ENCODE data around the gene MPL. TPM values are rescaled to one million over a fixed set of nuclear protein-coding genes. Genes with fewer than 3 reads are reported as not detected.
A peak's percentile ranks its signal among the peaks of the same experiment; 100 is the strongest.

MPL gene
- total RNA-seq, 2 experiments from 2014 or later: not detected

Small RNAs within 50 kb of the gene (microRNA-seq; reads per million reads assigned to microRNA genes)
- gene MIR6734 (ENCODE audit: borderline microRNAs expressed, borderline replicate concordance): 2.0 reads per million, percentile 5 among the genes with 10 or more reads in this experiment

Other genes with a start within 250 kb of the MPL start
- gene EBNA1BP2, start 165.5 kb upstream of the MPL start, total RNA-seq: 10 to 100 TPM; 14.8 to 15.1 TPM
- not detected for gene CFAP57, start 165.5 kb upstream of the MPL start, total RNA-seq
- not detected for gene TMEM125, start 67.8 kb upstream of the MPL start, total RNA-seq
- gene C1orf210, start 52.2 kb upstream of the MPL start, total RNA-seq: not detected
- gene TIE1, start 36.8 kb upstream of the MPL start, total RNA-seq: not detected
- gene CDC20, start 21.2 kb downstream of the MPL start, total RNA-seq: 1 to 10 TPM; 1.1 to 1.8 TPM
- gene ELOVL1, start 30.2 kb downstream of the MPL start, total RNA-seq: 10 to 100 TPM; 28.7 to 31.2 TPM
- gene MED8, start 52.0 kb downstream of the MPL start, total RNA-seq: 10 to 100 TPM; 14.8 to 17.6 TPM
- gene SZT2, start 52.1 kb downstream of the MPL start, total RNA-seq: 10 to 100 TPM; 69.7 to 72.5 TPM
- gene HYI, start 116.1 kb downstream of the MPL start, total RNA-seq: 10 to 100 TPM; 26.1 to 31.6 TPM
- under 1 TPM; 0.14 TPM for gene PTPRF, start 193.1 kb downstream of the MPL start, total RNA-seq